ENCODE measurements around the gene CYTH4.

CYTH4 gene

DNA sequence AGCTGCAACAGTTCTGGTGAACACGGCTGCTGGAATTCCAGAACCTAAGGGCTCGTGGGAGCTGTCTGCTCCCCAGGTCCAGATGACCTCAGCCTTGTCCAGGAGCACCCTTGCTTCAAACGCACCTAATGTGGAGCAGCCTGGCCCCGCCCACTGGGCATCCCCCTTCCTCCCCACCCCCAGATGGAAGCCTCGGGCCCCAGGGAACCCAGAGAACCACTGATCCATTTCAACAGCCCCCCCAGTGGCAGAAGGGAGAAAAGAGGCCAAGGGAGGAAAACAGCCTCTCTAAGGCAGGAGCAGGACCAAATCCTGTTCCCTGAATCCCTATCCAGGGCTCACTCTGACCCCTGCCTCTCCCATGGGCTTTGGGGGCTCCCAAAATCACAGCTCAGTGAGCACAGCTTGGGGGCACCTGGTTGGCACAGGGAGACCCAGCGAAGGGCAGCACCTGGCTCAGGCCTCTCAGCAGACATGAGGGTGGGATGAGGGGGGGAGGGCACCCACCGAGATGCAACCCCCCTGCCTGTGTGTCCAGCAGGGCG is 1.2 kb downstream of the CYTH4 start:
- Histone ChIP-seq H3K27ac (ENCODE audit: low read depth, low read length) (no peak overlapping the region), H3K36me3 (ENCODE audit: insufficient read depth, low read length) (no peaks in the 10 kb centered on the region), H3K27me3 (ENCODE audit: insufficient read depth, low read length) (no peaks in the 10 kb centered on the region), H3K79me2 (ENCODE audit: control insufficient read depth, insufficient read depth, low read length, unreplicated experiment) (no peaks in the 10 kb centered on the region), H3K4me1 (ENCODE audit: control insufficient read depth, insufficient read depth, low read length, unreplicated experiment) (no peaks in the 10 kb centered on the region), H2AFZ (ENCODE audit: low read length, unreplicated experiment) (no peak overlapping the region), H3K4me3 (ENCODE audit: low read depth, low read length) (no peak overlapping the region)

DNA sequence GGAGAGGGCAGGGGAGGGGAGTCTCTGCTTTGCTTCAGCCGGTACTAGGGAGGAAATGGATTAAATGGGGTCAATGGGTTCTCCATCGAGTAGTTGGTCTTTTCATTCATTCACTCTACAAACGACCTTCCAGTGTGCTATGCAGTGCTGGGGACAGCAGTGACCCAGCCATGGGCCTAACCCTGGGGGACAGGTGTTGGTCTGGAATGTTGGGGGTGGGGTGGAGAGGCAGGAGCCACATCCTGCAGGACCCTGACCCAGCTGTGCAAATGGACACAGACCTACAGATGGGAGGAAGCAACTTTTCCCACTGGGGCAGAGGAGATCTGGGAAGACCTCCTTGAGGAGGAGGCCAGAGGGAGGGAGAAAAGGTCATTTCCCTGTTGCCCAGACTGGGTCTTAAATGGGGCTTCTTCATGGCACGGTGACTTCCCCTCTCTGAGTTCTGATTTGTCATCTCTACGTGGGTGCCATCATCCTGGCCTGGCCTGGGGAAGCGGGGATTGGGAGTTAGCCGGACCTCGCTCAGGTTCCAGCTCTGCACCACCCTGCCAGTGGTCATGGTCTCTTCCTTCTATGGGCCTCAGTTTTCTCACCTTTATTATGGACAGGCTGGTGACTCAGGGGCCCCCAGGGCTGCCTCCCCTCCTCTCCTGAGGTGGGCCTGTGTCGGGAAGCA is 2.0 kb downstream of the CYTH4 start:
- H2AFZ ChIP-seq (ENCODE audit: low read length, unreplicated experiment) = no peak overlapping the region
- no peaks in the 10 kb centered on the region for H3K27me3 ChIP-seq (ENCODE audit: insufficient read depth, low read length)
- H3K4me1 ChIP-seq (ENCODE audit: control insufficient read depth, insufficient read depth, low read length, unreplicated experiment) = no peaks in the 10 kb centered on the region
- no peak overlapping the region for H3K27ac ChIP-seq (ENCODE audit: low read depth, low read length)
- H3K79me2 ChIP-seq (ENCODE audit: control insufficient read depth, insufficient read depth, low read length, unreplicated experiment) = no peaks in the 10 kb centered on the region
- no peak overlapping the region for H3K4me3 ChIP-seq (ENCODE audit: low read depth, low read length)
- H3K36me3 ChIP-seq (ENCODE audit: insufficient read depth, low read length) = no peaks in the 10 kb centered on the region

DNA sequence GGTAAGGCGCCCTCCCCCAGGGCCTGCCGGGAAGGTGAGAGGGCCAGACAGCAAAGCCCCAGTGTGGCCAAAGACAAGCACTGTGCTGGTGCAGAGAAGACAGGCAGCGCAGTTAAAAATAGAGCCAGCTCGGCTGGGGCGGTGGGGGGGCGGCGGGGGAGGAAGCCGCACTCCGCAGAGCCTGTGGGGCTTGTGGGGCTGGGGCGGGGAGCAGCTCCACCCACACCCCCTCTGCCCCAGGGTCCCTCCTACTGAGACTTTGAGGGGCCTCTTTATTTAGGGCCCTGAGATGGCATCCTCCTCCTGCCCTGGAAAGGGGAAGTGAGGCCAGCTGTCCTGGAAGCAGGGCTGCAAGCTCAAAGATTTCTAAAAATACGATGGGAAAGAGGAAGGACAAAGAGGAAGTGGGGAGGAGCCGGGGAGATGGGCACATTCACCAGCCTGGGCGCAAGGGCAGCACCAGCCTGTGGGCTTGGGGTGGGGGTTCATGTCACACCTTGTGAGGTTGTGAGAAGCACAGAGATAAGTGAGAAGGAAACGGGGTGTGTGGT is 2.6 kb downstream of the CYTH4 start:
- Histone ChIP-seq H3K27me3 (ENCODE audit: insufficient read depth, low read length) (no peaks in the 10 kb centered on the region), H3K36me3 (ENCODE audit: insufficient read depth, low read length) (no peaks in the 10 kb centered on the region), H2AFZ (ENCODE audit: low read length, unreplicated experiment) (no peak overlapping the region), H3K27ac (ENCODE audit: low read depth, low read length) (no peak overlapping the region), H3K4me1 (ENCODE audit: control insufficient read depth, insufficient read depth, low read length, unreplicated experiment) (no peaks in the 10 kb centered on the region), H3K4me3 (ENCODE audit: low read depth, low read length) (no peak overlapping the region), H3K79me2 (ENCODE audit: control insufficient read depth, insufficient read depth, low read length, unreplicated experiment) (no peaks in the 10 kb centered on the region)

DNA sequence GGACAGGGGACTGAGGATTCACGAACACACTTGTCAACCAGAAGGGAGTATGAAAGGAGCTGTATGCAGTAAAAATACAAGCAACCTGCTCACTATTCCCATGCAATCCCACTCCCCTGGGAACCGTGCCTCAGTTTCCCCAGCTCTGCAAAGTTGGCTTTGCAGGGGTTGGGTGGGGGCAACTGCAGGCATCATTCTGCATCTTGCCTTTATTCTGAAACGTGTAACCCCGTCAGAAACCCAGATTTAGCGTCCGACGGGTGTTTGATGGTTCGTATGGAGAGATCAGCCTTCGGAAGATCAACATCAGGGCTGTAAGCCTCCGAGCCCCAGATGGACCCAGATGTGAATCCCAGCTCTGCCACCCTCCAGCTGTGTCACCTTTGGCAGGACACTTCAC is 3.6 kb downstream of the CYTH4 start:
- Histone ChIP-seq H3K4me3 (ENCODE audit: low read depth, low read length) (no peak overlapping the region), H3K27ac (ENCODE audit: low read depth, low read length) (no peak overlapping the region), H3K4me1 (ENCODE audit: control insufficient read depth, insufficient read depth, low read length, unreplicated experiment) (no peaks in the 10 kb centered on the region), H3K27me3 (ENCODE audit: insufficient read depth, low read length) (no peaks in the 10 kb centered on the region), H3K79me2 (ENCODE audit: control insufficient read depth, insufficient read depth, low read length, unreplicated experiment) (no peaks in the 10 kb centered on the region), H2AFZ (ENCODE audit: low read length, unreplicated experiment) (no peak overlapping the region), H3K36me3 (ENCODE audit: insufficient read depth, low read length) (no peaks in the 10 kb centered on the region)

DNA sequence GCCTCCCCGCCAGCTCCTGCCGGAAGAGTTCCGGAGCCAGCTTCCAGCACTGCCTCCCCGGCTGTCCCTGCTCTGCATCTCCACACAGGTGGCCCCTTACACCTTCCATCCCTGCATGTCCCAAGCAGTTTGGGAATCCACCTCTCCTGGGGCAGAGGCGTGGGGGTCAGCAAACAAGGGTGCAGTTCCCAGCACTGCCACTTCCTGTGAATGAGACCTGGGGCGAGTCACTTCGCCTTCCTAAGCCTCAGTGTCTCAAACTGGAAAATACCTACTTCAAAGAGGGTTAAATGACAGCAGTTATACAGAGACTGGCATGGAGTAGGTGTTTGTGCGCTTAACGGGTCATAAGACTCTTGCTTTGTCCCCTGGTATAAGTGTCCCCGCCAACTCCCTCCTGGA is 5.2 kb downstream of the CYTH4 start:
- Histone ChIP-seq H3K27me3 (ENCODE audit: insufficient read depth, low read length) (no peaks in the 10 kb centered on the region), H3K4me1 (ENCODE audit: control insufficient read depth, insufficient read depth, low read length, unreplicated experiment) (no peaks in the 10 kb centered on the region), H3K27ac (ENCODE audit: low read depth, low read length) (no peak overlapping the region), H3K4me3 (ENCODE audit: low read depth, low read length) (no peak overlapping the region), H2AFZ (ENCODE audit: low read length, unreplicated experiment) (no peak overlapping the region), H3K36me3 (ENCODE audit: insufficient read depth, low read length) (no peaks in the 10 kb centered on the region), H3K79me2 (ENCODE audit: control insufficient read depth, insufficient read depth, low read length, unreplicated experiment) (no peaks in the 10 kb centered on the region)

- Histone ChIP-seq H3K79me2 (ENCODE audit: control insufficient read depth, insufficient read depth, low read length, unreplicated experiment) (no peaks in the 10 kb centered on the region), H2AFZ (ENCODE audit: low read length, unreplicated experiment) (no peak overlapping the region), H3K27me3 (ENCODE audit: insufficient read depth, low read length) (no peaks in the 10 kb centered on the region), H3K27ac (ENCODE audit: low read depth, low read length) (no peak overlapping the region), H3K4me3 (ENCODE audit: low read depth, low read length) (no peak overlapping the region), H3K36me3 (ENCODE audit: insufficient read depth, low read length) (no peaks in the 10 kb centered on the region), H3K4me1 (ENCODE audit: control insufficient read depth, insufficient read depth, low read length, unreplicated experiment) (no peaks in the 10 kb centered on the region)
Observed at GRCh38 chr22:37288521-37288920, 6.2 kb downstream of the CYTH4 start.

- no peak overlapping the region for H3K27ac ChIP-seq (ENCODE audit: low read depth, low read length)
- no peaks in the 10 kb centered on the region for H3K36me3 ChIP-seq (ENCODE audit: insufficient read depth, low read length)
- no peaks in the 10 kb centered on the region for H3K4me1 ChIP-seq (ENCODE audit: control insufficient read depth, insufficient read depth, low read length, unreplicated experiment)
- H3K27me3 ChIP-seq (ENCODE audit: insufficient read depth, low read length) = no peaks in the 10 kb centered on the region
- no peaks in the 10 kb centered on the region for H3K79me2 ChIP-seq (ENCODE audit: control insufficient read depth, insufficient read depth, low read length, unreplicated experiment)
- no peak overlapping the region for H3K4me3 ChIP-seq (ENCODE audit: low read depth, low read length)
- no peak overlapping the region for H2AFZ ChIP-seq (ENCODE audit: low read length, unreplicated experiment)
Observed at GRCh38 chr22:37289156-37289735, 6.9 kb downstream of the CYTH4 start.

DNA sequence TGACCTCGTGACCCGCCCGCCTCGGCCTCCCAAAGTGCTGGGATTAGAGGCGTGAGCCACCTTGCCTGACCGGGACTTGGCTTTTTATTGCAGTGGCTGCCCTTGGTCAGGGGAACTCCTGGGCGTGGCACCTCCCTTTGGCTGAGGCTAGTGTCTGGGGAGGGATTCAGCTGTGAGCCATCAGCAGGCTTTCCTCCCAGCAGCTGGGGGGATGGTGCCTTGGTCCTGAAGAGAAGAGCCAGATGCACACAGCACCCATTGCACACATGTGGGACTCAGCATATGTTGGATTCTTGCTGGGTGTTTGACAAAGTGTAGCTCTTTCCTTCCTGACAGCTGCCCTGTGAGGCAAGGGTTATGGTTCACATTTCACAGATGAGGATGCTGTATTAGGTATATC is 8.4 kb downstream of the CYTH4 start:
- H3K4me3 ChIP-seq (ENCODE audit: low read depth, low read length) = no peak overlapping the region
- no peaks in the 10 kb centered on the region for H3K79me2 ChIP-seq (ENCODE audit: control insufficient read depth, insufficient read depth, low read length, unreplicated experiment)
- no peaks in the 10 kb centered on the region for H3K36me3 ChIP-seq (ENCODE audit: insufficient read depth, low read length)
- no peaks in the 10 kb centered on the region for H3K4me1 ChIP-seq (ENCODE audit: control insufficient read depth, insufficient read depth, low read length, unreplicated experiment)
- no peaks in the 10 kb centered on the region for H3K27me3 ChIP-seq (ENCODE audit: insufficient read depth, low read length)
- H2AFZ ChIP-seq (ENCODE audit: low read length, unreplicated experiment) = no peak overlapping the region
- no peak overlapping the region for H3K27ac ChIP-seq (ENCODE audit: low read depth, low read length)

DNA sequence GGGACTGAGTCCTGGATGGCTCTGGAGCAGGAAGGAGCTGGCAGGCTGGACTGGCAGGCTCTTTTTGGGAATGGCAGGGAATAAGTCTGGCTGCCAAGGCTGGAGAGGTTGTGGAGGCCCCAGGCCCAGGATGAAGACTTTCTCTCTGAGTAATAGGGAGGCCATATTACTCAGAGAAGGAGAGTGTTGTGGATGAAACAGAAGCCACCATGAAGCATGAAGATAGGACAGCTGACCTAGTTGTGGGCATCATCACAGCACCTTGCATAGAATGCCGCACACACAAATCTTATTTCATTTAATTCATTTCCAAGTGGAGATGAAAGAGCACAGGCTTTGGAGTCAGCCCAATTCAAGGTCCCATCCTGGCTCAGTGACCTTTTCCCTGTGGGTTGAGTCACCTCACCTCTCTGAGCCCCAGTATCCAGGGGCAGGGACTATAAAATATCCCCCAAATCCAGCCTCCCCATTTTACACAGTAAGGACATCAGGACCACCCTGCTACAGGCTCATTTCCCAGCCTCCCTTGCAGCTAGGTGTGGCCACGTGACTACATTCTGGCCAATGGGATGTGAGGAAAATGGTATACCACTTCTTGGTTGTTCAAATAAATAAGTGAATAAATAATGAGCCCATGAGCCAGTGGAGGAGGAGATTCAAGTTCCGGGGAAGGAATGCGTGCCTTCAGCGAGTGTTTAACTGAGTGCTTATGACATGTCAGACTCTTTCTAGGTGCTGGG is 9.4 kb downstream of the CYTH4 start:
- H2AFZ ChIP-seq (ENCODE audit: low read length, unreplicated experiment) = no peak overlapping the region
- no peaks in the 10 kb centered on the region for H3K36me3 ChIP-seq (ENCODE audit: insufficient read depth, low read length)
- no peaks in the 10 kb centered on the region for H3K79me2 ChIP-seq (ENCODE audit: control insufficient read depth, insufficient read depth, low read length, unreplicated experiment)
- H3K4me3 ChIP-seq (ENCODE audit: low read depth, low read length) = no peak overlapping the region
- no peak overlapping the region for H3K27ac ChIP-seq (ENCODE audit: low read depth, low read length)
- no peaks in the 10 kb centered on the region for H3K27me3 ChIP-seq (ENCODE audit: insufficient read depth, low read length)
- H3K4me1 ChIP-seq (ENCODE audit: control insufficient read depth, insufficient read depth, low read length, unreplicated experiment) = no peaks in the 10 kb centered on the region

DNA sequence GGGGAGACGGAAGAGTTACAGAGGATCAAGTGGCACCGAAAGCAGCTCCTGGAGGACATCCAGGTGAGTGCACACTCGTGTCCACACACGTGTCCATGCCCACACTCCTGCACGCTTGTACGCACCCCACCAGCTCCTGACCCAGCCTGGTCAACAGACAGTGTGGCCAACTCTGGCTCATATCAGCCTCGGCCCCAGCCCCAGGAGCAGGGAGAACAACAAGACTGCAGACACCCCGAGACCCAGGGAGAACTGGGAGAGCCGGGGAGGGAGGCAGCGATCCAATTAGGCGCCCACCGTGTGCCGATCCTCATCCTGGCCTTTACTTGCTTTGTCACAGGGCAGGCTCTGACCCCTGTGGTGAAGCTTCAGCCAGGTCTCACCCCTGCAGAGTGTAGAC is 10.3 kb downstream of the CYTH4 start:
- H3K27ac ChIP-seq (ENCODE audit: low read depth, low read length) = no peak overlapping the region
- no peak overlapping the region for H2AFZ ChIP-seq (ENCODE audit: low read length, unreplicated experiment)
- H3K79me2 ChIP-seq (ENCODE audit: control insufficient read depth, insufficient read depth, low read length, unreplicated experiment) = no peaks in the 10 kb centered on the region
- no peaks in the 10 kb centered on the region for H3K27me3 ChIP-seq (ENCODE audit: insufficient read depth, low read length)
- H3K36me3 ChIP-seq (ENCODE audit: insufficient read depth, low read length) = no peaks in the 10 kb centered on the region
- no peaks in the 10 kb centered on the region for H3K4me1 ChIP-seq (ENCODE audit: control insufficient read depth, insufficient read depth, low read length, unreplicated experiment)
- no peak overlapping the region for H3K4me3 ChIP-seq (ENCODE audit: low read depth, low read length)
